ENCODE data around the gene CRIP3. TPM values are rescaled to one million over a fixed set of nuclear protein-coding genes. Genes with fewer than 3 reads are reported as not detected.

CRIP3 gene
- total and polyA plus RNA-seq, 10 of the 15 experiments (the other 5 are each of a cell fraction or from before 2014, with no cell fraction given): 1.5 to 9.2 (median 2.2) TPM

GRCh38 chr6:43336382-43336781 lies 27.8 kb upstream of the CRIP3 start:
- no peak overlapping the region for H3K4me3 ChIP-seq
- peaks cover 31% of the 10 kb centered on the region for H3K4me1 ChIP-seq (ENCODE audit: control insufficient read depth, insufficient read depth, low read length)
- FAIRE-seq: no peak
- CTCF ChIA-PET: interaction anchor here (1.0 to 7.9 kb wide), 11 partner anchors 12 to 1232 kb away, joined by 3 to 83 read pairs (median 15); partner anchors contain the start of genes CRIP3 and ZNF318
- no peak overlapping the region for H3K9ac ChIP-seq (ENCODE audit: control insufficient read depth, insufficient read depth, low read length)
- no peak overlapping the region; the same call in 1 of the 2 replicates for H3K27ac ChIP-seq (ENCODE audit: control insufficient read depth, insufficient read depth)
- RAD21 ChIA-PET (ENCODE audit: unreplicated experiment): interaction anchor here (0.7 to 5.7 kb wide), 5 partner anchors 19 to 169 kb away, joined by 3 to 68 read pairs (median 4); partner anchors contain the start of gene CRIP3
- ATAC-seq: no peak
- BruUV-seq (replicated peaks): no TSS peak
- WGBS (ENCODE audit: insufficient coverage, insufficient replicate concordance, low lambda C conversion rate, missing lambda C conversion rate): 99% methylated on average over 3 of the region's 3 CpGs
- SMC1A ChIA-PET (ENCODE audit: uncharacterized antibody, unreplicated experiment): interaction anchor here (1.0 to 10.9 kb wide), 13 partner anchors 8 to 172 kb away, joined by 3 to 238 read pairs (median 10); partner anchors contain the start of genes CRIP3 and ZNF318
- in situ Hi-C loops (cut with MboI): no loop called here
- no peak for DNase-seq (ENCODE audit: low read depth, low spot score)
- peaks cover 3% of the 10 kb centered on the region for H3K79me2 ChIP-seq (ENCODE audit: control insufficient read depth, insufficient read depth, low read length)
- peaks cover 2% of the 10 kb centered on the region; the same call in 1 of the 2 replicates for H4K20me1 ChIP-seq (ENCODE audit: control insufficient read depth, insufficient read depth)
- H3K36me3 ChIP-seq (ENCODE audit: control insufficient read depth in 2 of 2, insufficient read depth in 2 of 2, low read length in 1 of 2): peaks cover 4 to 40% of the 10 kb centered on the region in 2 experiments
- no peak overlapping the region for H3K4me2 ChIP-seq (ENCODE audit: control insufficient read depth, insufficient read depth)
- H2AFZ ChIP-seq (ENCODE audit: control insufficient read depth, low read depth, low read length): no peak overlapping the region
- no peaks in the 10 kb centered on the region for H3K27me3 ChIP-seq (replicated peaks in 1 of 2; ENCODE audit: control insufficient read depth in 2 of 2, insufficient read depth in 2 of 2, low read length in 1 of 2)
- POLR2A ChIA-PET: interaction anchor here (1.0 to 4.8 kb wide), 7 partner anchors 15 to 407 kb away, joined by 3 to 53 read pairs (median 16); partner anchors contain the start of genes CNPY3, CRIP3 and ZNF318
- intact Hi-C loops (cut with micrococcal nuclease; ENCODE audit: unreplicated experiment): no loop called here
- H3K9me3 ChIP-seq (replicated peaks; ENCODE audit: control insufficient read depth, insufficient read depth, low read length): no peaks in the 10 kb centered on the region
- TF ChIP-seq PAX8 (IDR thresholded peaks at IDR 0.05) (no peak), NRF1 (conservative IDR thresholded peaks at IDR 0.05; ENCODE audit: low read depth, low read length) (no peak), RELB (IDR thresholded peaks at IDR 0.05; ENCODE audit: low read depth) (no peak), SUPT20H (IDR thresholded peaks at IDR 0.05; ENCODE audit: borderline replicate concordance, control insufficient read depth, low read depth, low read length) (no peak), CEBPB (IDR thresholded peaks at IDR 0.05; ENCODE audit: borderline replicate concordance in 1 of 2, low read depth in 2 of 2, low read length in 2 of 2) (no peak), RAD51 (IDR thresholded peaks at IDR 0.05) (no peak), SPI1 (IDR thresholded peaks at IDR 0.05; ENCODE audit: borderline replicate concordance, insufficient read depth, low read depth, low read length) (no peak), NFXL1 (IDR thresholded peaks at IDR 0.05; ENCODE audit: borderline replicate concordance) (no peak), POLR2AphosphoS2 (IDR thresholded peaks at IDR 0.05; ENCODE audit: low read depth, low read length) (no peak), NKRF (conservative IDR thresholded peaks at IDR 0.05) (no peak)
- TF ChIP-seq, protein P1, sequence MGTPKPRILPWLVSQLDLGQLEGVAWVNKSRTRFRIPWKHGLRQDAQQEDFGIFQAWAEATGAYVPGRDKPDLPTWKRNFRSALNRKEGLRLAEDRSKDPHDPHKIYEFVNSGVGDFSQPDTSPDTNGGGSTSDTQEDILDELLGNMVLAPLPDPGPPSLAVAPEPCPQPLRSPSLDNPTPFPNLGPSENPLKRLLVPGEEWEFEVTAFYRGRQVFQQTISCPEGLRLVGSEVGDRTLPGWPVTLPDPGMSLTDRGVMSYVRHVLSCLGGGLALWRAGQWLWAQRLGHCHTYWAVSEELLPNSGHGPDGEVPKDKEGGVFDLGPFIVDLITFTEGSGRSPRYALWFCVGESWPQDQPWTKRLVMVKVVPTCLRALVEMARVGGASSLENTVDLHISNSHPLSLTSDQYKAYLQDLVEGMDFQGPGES (IDR thresholded peaks at IDR 0.05): no peak
- TF ChIP-seq, protein P2, sequence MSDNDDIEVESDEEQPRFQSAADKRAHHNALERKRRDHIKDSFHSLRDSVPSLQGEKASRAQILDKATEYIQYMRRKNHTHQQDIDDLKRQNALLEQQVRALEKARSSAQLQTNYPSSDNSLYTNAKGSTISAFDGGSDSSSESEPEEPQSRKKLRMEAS (IDR thresholded peaks at IDR 0.05; ENCODE audit: low read depth, low read length): no peak
- TF ChIP-seq, protein P3, sequence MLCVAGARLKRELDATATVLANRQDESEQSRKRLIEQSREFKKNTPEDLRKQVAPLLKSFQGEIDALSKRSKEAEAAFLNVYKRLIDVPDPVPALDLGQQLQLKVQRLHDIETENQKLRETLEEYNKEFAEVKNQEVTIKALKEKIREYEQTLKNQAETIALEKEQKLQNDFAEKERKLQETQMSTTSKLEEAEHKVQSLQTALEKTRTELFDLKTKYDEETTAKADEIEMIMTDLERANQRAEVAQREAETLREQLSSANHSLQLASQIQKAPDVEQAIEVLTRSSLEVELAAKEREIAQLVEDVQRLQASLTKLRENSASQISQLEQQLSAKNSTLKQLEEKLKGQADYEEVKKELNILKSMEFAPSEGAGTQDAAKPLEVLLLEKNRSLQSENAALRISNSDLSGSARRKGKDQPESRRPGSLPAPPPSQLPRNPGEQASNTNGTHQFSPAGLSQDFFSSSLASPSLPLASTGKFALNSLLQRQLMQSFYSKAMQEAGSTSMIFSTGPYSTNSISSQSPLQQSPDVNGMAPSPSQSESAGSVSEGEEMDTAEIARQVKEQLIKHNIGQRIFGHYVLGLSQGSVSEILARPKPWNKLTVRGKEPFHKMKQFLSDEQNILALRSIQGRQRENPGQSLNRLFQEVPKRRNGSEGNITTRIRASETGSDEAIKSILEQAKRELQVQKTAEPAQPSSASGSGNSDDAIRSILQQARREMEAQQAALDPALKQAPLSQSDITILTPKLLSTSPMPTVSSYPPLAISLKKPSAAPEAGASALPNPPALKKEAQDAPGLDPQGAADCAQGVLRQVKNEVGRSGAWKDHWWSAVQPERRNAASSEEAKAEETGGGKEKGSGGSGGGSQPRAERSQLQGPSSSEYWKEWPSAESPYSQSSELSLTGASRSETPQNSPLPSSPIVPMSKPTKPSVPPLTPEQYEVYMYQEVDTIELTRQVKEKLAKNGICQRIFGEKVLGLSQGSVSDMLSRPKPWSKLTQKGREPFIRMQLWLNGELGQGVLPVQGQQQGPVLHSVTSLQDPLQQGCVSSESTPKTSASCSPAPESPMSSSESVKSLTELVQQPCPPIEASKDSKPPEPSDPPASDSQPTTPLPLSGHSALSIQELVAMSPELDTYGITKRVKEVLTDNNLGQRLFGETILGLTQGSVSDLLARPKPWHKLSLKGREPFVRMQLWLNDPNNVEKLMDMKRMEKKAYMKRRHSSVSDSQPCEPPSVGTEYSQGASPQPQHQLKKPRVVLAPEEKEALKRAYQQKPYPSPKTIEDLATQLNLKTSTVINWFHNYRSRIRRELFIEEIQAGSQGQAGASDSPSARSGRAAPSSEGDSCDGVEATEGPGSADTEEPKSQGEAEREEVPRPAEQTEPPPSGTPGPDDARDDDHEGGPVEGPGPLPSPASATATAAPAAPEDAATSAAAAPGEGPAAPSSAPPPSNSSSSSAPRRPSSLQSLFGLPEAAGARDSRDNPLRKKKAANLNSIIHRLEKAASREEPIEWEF (IDR thresholded peaks at IDR 0.05; ENCODE audit: insufficient replicate concordance, low read depth, low read length): no peak
